Activated naive CD4-positive, alpha-beta T cell treated with anti-CD3 and anti-CD28 coated beads, Interleukin-2, amount 10 ng/mL, durations not matched to agents 7 days and 5 days (primary cell): ENCODE measurements around the gene NRP1.

Source experiments
- CTCF ChIA-PET: fragments of 350-600 bp; sonication (Branson Sonifier 250); formaldehyde crosslinking; loops from one replicate; lab custom pipeline; 2021; ENCODE audit warnings: antibody characterized with exemption; lab: Charles Lee
- DNase-seq: peaks from one replicate; pipeline ENCODE4 v3.0.0-alpha.2; 2020
- H3K27ac Mint-ChIP-seq: one replicate; pipeline ENCODE4 v1.8.0; 2021; ENCODE audit warnings: mild to moderate bottlenecking, moderate library complexity, mixed read lengths
- H3K27me3 Mint-ChIP-seq: one replicate; pipeline ENCODE4 v1.8.0; 2021; ENCODE audit warnings: mild to moderate bottlenecking, mixed read lengths
- H3K36me3 Mint-ChIP-seq: one replicate; pipeline ENCODE4 v1.8.0; 2021; ENCODE audit warnings: mixed read lengths
- H3K4me1 Mint-ChIP-seq: one replicate; pipeline ENCODE4 v1.8.0; 2021; ENCODE audit warnings: mixed read lengths
- H3K4me3 Mint-ChIP-seq: one replicate; pipeline ENCODE4 v1.8.0; 2021; ENCODE audit warnings: mild to moderate bottlenecking, moderate library complexity, mixed read lengths
- H3K9me3 Mint-ChIP-seq: one replicate; pipeline ENCODE4 v1.8.0; 2021; ENCODE audit warnings: mixed read lengths

NRP1 gene

DNA sequence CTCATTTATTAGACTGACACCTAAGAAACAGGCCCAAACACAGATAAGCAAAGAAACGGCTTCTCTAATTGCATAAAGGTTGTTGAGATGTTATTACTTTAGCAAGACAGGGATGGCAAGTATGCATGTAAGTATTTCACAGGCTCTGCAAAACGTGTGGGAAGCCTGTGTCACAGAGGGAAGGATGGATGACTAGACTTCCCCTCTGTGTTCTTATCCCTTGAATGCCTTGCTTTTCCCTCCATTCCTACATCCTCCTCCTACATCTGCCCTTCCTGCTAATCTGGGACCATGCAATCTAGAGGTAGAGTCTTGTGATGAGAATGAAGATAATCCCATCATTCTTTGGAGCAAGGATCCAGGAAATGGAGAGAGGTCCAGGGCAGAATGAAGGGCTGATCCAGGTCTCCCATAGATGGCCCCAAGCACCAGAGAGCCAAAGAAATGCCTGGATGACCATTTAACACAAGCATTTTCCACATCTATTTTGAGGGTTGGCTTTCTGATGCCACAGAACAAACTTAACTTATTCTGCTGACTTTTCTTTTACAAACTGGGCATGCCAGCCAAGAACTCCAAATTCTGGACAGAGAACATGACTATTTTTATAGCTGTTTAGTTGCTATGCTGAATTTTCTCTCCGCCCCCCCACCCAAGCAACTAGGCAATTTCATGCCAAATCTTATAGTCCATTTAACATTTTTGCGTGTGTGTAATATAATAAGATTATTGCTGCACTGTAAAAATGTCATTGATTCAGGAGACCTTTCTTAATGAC is 48.1 kb downstream of the NRP1 start:
- no peak overlapping the region for H3K27ac Mint-ChIP-seq
- DNase-seq, result no peak
- CTCF ChIA-PET, result no interaction called here
- H3K9me3 Mint-ChIP-seq, result no peaks in the 10 kb centered on the region
- no peak overlapping the region for H3K4me3 Mint-ChIP-seq
- peaks cover 13% of the 10 kb centered on the region for H3K27me3 Mint-ChIP-seq
- H3K4me1 Mint-ChIP-seq, result no peaks in the 10 kb centered on the region
- H3K36me3 Mint-ChIP-seq, result no peaks in the 10 kb centered on the region

DNA sequence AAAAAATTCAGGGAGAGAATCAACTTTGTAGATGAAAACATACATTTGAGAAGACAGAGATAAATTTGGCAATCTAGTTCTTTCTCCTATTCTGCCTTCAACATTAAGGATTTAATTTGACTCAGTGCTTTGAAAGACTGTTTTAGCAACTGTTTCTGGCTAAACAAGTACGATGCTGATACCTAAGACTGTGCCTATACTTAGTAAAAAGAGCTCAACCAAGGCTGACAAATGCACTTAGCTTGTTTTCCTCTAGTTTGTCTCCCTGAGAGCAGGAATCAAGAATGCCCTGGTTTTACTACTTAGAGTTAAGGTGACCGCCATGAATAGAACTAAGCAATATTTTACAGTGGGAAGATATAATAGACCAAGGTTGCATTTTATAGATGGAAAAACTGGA is 49.5 kb downstream of the NRP1 start:
- DNase-seq, result no peak
- Mint-ChIP-seq H3K36me3 (no peaks in the 10 kb centered on the region), H3K27ac (no peak overlapping the region), H3K4me3 (no peak overlapping the region), H3K4me1 (no peaks in the 10 kb centered on the region), H3K27me3 (peaks cover 13% of the 10 kb centered on the region), H3K9me3 (no peaks in the 10 kb centered on the region)
- CTCF ChIA-PET, result no interaction called here

DNA sequence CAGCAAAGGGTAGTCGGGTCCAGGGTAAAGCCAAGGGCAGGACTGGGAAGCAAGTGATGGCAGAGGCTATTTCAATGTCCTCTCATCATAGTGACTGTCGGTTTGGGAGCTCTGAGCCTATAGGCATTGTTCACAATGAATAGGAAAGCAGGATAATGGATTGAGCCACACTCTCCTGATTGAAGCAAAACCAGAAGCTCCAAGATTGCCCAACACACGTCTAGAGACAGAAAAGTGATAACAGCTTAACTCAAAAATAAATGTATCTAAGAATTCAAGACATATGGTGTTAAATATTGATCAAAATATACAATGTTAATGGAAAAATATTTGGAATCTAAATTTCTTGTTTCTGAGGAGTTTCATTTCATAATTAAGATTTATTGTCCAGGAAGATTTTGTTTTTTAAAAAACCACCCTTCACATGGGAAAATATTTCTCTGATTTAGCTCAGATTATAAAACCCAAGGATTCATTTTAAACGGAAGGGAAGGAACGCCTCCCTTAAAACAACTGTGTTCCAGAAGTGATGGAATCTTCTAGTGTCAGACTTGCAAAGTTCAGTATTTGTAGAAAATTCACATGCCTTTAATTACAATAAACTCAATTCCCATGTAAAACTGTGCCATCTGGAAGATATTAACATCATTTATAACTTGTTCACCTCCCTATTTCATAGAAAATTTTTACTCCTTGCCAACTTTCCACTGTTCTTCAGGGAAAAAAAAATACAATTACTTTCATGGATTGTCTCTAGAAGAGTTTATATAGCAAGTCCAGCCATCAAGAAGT is 54.5 kb downstream of the NRP1 start:
- H3K4me3 Mint-ChIP-seq, result no peak overlapping the region
- DNase-seq, result no peak
- H3K27ac Mint-ChIP-seq, result no peak overlapping the region
- no peaks in the 10 kb centered on the region for H3K4me1 Mint-ChIP-seq
- H3K9me3 Mint-ChIP-seq, result no peaks in the 10 kb centered on the region
- peaks cover 15% of the 10 kb centered on the region for H3K27me3 Mint-ChIP-seq
- CTCF ChIA-PET, result no interaction called here
- no peaks in the 10 kb centered on the region for H3K36me3 Mint-ChIP-seq

DNA sequence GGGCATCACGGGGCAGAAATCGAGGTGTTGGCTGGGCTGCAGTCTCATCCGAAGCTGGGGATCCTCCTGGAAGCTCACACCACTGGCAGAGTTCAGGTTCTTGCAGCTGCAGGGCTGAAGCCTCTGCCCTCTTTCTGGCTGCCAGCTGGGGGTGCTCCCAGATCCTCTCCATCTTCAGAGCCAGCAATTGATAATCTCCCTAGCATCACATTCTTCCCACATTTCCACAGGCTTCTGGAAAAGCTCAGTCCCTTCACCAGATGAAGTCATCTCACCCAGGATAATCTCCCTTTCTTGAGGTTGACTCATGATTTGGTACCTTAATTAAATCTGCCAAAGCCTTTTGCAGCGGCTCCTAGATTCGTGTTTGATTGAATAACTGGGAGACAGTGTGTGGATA is 55.2 kb downstream of the NRP1 start:
- DNase-seq, result no peak
- no peak overlapping the region for H3K27ac Mint-ChIP-seq
- no peaks in the 10 kb centered on the region for H3K36me3 Mint-ChIP-seq
- H3K9me3 Mint-ChIP-seq, result no peaks in the 10 kb centered on the region
- no peak overlapping the region for H3K4me3 Mint-ChIP-seq
- H3K4me1 Mint-ChIP-seq, result no peaks in the 10 kb centered on the region
- CTCF ChIA-PET, result no interaction called here
- peaks cover 17% of the 10 kb centered on the region for H3K27me3 Mint-ChIP-seq

DNA sequence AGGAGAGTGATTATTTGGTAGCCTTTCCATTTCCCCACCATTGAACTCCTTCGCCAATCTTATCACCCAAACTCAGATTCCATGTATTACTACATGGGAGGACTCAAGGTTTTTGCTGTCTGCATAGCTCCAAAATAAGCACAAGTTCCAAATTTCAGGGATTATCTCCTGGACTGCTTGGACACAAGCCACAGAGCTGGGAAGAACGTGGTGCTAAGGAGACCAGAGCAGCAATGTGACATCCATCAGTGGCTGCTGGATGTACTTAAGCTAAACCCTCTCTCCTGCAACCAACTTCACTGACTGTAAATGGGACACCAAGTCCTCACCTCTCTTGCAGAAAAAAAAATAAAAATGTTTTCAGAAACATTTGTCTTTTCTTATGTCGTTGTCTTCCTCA is 56.3 kb downstream of the NRP1 start:
- Mint-ChIP-seq H3K27ac (no peak overlapping the region), H3K4me1 (no peaks in the 10 kb centered on the region), H3K9me3 (no peaks in the 10 kb centered on the region), H3K27me3 (peaks cover 25% of the 10 kb centered on the region), H3K4me3 (no peak overlapping the region), H3K36me3 (no peaks in the 10 kb centered on the region)
- CTCF ChIA-PET, result no interaction called here
- DNase-seq, result no peak

DNA sequence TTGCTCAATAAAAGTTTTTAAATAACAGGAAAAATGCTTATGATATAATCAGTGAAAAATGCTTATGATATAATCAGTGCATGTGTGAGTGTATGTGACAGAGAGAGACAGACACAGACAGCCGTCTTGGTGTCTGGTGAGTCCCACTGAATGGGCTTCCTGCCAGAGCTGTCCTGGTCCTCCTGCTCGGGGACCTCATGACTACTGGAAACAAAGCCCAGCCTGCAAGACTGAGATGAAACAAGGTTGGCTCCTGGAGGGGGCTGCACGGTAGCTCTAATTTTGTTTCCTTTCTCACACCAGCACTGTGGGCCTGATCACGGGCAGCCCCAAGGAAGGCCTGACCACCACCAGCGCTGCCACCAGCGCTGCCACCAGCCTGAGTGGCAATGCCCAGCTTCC is 57.3 kb downstream of the NRP1 start:
- Mint-ChIP-seq H3K36me3 (no peaks in the 10 kb centered on the region), H3K4me1 (no peaks in the 10 kb centered on the region), H3K27ac (no peak overlapping the region), H3K27me3 (peaks cover 21% of the 10 kb centered on the region), H3K9me3 (no peaks in the 10 kb centered on the region), H3K4me3 (no peak overlapping the region)
- CTCF ChIA-PET, result no interaction called here
- DNase-seq, result no peak

DNA sequence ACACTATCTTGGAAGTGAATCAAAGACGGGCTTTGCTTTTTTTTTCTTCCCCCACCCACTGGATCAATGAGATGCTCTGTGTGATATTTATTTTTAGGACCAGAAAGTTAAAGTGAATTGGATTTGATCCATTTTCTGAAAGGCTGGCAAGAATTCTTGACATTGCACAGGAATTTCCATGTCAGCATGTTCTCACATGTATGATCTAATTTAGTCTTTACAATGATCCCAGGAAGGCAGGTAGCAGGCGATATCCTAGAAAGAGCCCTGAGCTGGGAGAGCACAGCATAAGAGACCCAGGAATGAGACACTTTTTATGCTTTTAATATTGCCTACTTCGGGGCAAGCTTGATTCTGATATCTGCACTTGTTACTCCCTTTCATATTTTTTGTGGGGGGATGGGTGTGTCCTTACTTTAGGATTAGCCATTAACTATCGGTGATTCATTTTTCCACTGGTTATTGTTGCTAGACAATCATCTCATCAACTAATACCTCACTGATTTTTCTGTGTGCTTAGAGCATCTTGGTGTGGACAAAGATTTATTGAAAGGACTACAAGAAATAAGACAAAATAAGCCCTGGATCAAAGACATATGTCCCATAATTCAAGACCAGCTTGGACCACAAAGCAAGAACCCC is 58.1 kb downstream of the NRP1 start:
- no peaks in the 10 kb centered on the region for H3K9me3 Mint-ChIP-seq
- H3K27ac Mint-ChIP-seq, result no peak overlapping the region
- CTCF ChIA-PET, result no interaction called here
- peaks cover 21% of the 10 kb centered on the region for H3K27me3 Mint-ChIP-seq
- DNase-seq, result no peak
- H3K36me3 Mint-ChIP-seq, result no peaks in the 10 kb centered on the region
- H3K4me1 Mint-ChIP-seq, result no peaks in the 10 kb centered on the region
- H3K4me3 Mint-ChIP-seq, result no peak overlapping the region

DNA sequence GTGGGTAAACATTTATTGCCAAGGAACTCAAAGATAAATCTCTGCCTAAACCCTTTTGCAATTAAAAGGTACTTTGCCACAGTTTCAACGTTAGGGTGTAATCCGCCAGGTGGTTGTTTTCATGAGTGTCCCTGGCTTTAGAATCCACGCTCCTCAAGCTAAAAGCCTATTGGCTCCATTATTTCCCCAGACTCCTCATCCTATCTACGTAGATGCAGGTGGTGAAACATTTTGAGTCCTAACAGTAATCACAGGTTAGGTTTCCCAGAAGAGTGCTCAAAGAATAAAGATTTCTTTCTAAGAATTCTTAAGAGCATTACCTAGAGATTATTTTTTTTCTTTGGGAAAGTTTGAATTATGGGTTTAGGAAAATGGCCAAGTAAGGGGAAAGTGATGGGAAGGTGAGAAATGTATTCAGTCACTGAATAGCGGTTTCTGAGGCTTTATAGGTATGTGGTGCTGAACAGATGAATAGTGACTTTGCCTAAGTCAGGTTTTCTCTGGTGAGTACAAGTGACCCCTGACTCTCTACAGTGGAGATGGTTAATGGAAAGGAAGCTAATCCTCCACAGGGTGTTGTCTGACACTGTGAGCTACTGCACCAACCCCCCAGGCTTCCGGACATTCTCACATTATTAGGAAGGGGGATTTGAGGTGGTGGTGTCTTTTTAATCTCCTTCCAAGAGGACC is 60.2 kb downstream of the NRP1 start:
- CTCF ChIA-PET, result no interaction called here
- H3K27me3 Mint-ChIP-seq, result peaks cover 16% of the 10 kb centered on the region
- no peak overlapping the region for H3K4me3 Mint-ChIP-seq
- H3K36me3 Mint-ChIP-seq, result no peaks in the 10 kb centered on the region
- H3K9me3 Mint-ChIP-seq, result no peaks in the 10 kb centered on the region
- no peaks in the 10 kb centered on the region for H3K4me1 Mint-ChIP-seq
- H3K27ac Mint-ChIP-seq, result no peak overlapping the region
- DNase-seq, result no peak

DNA sequence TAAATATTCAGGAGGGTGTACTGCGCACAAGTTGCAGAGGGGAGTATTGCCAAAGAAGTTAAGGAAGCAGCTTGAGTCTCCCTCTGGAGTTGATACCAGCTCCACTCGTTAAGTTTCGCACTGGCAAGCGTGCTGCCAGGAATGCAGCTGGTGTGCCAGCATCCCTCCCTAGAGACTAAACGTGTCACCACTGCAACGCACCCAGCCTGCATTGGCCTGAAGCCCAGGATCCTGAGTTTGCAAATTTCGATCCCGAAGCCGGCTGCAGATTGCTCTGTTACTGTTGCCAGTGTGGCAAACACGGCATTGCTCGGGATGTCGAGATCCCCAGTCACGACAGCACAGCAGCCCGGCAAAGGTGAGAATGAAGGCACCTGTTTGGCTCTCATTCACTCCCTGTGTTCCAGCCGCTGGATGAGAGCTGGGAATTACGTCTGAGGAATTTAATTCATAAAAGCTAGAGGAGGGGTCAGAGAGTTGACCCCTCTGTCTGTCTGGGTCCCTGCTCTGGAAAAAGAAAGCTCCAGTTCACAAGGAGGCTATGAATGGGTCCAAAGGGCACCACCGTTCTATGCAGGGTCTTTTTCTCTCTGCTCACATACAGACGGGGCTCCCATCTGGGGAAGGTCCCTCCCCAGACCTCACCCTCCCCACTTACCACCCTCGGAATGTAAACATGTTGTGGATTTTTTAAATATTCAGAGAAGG is 61.0 kb downstream of the NRP1 start:
- H3K4me3 Mint-ChIP-seq, result no peak overlapping the region
- H3K27me3 Mint-ChIP-seq, result peaks cover 14% of the 10 kb centered on the region
- DNase-seq, result no peak
- no peaks in the 10 kb centered on the region for H3K4me1 Mint-ChIP-seq
- CTCF ChIA-PET, result no interaction called here
- H3K9me3 Mint-ChIP-seq, result no peaks in the 10 kb centered on the region
- H3K36me3 Mint-ChIP-seq, result no peaks in the 10 kb centered on the region
- H3K27ac Mint-ChIP-seq, result no peak overlapping the region

DNA sequence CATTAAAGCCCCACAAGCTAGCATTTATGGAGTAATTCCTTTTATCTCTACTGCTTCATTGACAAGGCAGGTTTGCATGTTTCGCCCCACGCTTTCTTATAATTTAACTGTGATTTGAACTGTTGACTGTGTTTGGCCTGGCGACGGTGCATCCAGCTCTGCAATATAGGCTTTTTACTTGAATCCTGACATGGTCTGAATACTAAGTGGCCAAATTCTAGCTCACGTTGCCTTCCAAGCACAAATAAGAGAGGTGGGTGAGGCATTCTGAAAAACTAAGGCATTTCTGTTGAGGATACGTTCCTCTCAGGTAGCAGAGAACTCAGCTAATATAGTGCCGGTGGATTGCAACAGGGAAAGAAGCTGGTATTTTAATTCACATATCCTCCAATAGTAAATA is 61.8 kb downstream of the NRP1 start:
- no peaks in the 10 kb centered on the region for H3K4me1 Mint-ChIP-seq
- no peak overlapping the region for H3K27ac Mint-ChIP-seq
- DNase-seq, result no peak
- CTCF ChIA-PET, result no interaction called here
- no peaks in the 10 kb centered on the region for H3K9me3 Mint-ChIP-seq
- no peaks in the 10 kb centered on the region for H3K36me3 Mint-ChIP-seq
- H3K4me3 Mint-ChIP-seq, result no peak overlapping the region
- peaks cover 18% of the 10 kb centered on the region for H3K27me3 Mint-ChIP-seq

DNA sequence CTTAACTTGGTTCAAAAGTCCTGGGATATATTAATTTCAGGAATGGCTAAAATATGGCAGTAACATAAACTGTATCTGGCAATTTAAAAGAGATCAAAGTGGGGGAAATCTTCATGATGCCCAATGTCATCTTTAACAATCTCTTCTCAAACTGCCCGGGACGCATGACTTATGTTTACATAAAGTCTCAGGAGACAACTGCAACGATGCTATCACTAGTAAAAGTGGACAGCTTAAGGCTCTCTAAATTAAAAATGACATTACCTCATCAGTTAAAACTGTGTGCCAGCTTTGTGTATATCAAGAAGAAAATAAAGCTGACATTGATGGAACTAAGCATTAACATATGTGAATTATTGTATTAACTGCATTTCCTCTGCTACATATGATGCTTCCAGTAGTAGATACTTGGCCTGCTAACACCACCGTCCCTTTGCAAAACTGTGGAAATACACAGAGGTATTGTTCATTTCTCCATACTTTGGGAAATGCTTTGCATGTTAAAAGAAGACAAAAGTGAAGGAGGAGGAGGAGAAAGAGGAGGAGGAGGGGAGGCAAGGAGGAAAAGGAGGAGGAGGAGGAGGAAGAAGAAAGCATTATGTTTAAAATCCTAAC is 62.4 kb downstream of the NRP1 start:
- CTCF ChIA-PET, result no interaction called here
- H3K27me3 Mint-ChIP-seq, result peaks cover 16% of the 10 kb centered on the region
- H3K4me1 Mint-ChIP-seq, result no peaks in the 10 kb centered on the region
- H3K4me3 Mint-ChIP-seq, result no peak overlapping the region
- DNase-seq, result no peak
- no peak overlapping the region for H3K27ac Mint-ChIP-seq
- H3K9me3 Mint-ChIP-seq, result no peaks in the 10 kb centered on the region
- H3K36me3 Mint-ChIP-seq, result no peaks in the 10 kb centered on the region

DNA sequence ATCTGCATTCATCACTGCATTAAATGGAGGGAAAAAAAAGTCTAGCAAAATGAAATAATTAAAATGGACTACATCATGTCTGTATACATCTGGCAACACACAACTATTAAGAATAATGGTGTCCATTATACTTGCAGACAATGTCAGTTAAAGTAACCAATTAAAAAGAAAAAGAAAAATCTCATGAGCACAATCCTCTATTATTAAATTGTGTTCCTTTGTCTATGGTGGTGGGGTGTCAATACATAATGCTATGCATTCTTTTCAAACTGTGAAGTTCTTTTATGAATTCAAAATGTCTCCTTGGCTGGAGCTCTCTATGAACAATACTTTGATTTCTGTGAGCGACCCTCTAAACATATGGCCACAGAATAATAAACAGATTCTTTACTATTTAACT is 63.5 kb downstream of the NRP1 start:
- Mint-ChIP-seq H3K4me1 (no peaks in the 10 kb centered on the region), H3K27ac (no peak overlapping the region), H3K4me3 (no peak overlapping the region), H3K36me3 (no peaks in the 10 kb centered on the region), H3K9me3 (no peaks in the 10 kb centered on the region), H3K27me3 (peaks cover 15% of the 10 kb centered on the region)
- CTCF ChIA-PET, result no interaction called here
- no peak for DNase-seq

DNA sequence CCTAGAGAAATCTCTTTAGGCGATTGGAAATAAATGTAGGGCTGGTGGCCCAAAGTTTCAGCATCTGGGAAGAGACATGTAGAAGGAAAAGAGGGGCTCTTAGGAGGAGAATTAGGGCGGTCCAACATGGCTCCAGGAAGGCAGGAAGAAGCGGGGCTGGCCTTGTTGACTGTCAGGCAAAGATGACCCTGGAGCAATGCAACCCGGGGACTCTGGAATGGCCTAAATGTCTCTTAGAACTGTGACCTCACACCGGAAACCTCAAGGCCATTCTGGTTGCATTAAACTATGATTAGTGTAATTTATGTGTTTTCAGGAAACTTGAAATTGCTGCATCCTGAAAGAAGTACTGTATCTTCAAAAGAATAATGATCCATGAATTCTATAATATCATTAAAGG is 66.8 kb downstream of the NRP1 start:
- CTCF ChIA-PET, result no interaction called here
- no peak for DNase-seq
- Mint-ChIP-seq H3K27me3 (peaks cover 7% of the 10 kb centered on the region), H3K27ac (no peak overlapping the region), H3K36me3 (no peaks in the 10 kb centered on the region), H3K9me3 (no peaks in the 10 kb centered on the region), H3K4me3 (no peak overlapping the region), H3K4me1 (peaks cover 3% of the 10 kb centered on the region)
